Measurements from ENCODE around the gene GRIK5. TPM values are rescaled to one million over a fixed set of nuclear protein-coding genes. Genes with fewer than 3 reads are reported as not detected.

Gene GRIK5
- polyA plus RNA-seq, 1 donor (not counting 4 experiments of a cell fraction or from before 2014, with no cell fraction given) = 0.17 TPM

DNA sequence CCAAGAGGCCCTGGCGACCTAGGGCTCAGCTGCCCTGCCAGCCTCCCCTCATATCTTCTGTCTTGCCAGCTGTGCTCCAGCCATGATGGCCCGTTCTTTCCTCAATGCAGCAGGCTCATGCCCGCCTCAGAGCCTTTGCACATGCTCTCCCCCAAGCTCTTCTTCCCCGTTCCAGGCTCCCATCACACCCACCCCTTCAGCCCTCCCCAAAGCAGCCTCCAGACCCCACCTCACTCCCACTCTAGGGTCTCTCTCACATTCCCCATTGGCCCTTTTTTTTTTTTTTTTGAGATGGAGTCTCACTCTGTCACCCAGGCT is 46.1 kb downstream of the GRIK5 start:
- Histone ChIP-seq H3K4me3 (ENCODE audit: control insufficient read depth in 2 of 3, extremely low read depth in 1 of 3, insufficient read depth in 2 of 3, low read depth in 1 of 3, low read length in 3 of 3) (no peak overlapping the region), H4K20me1 (ENCODE audit: control insufficient read depth, extremely low read depth, insufficient read depth, low read length) (no peaks in the 10 kb centered on the region), H3K4me2 (ENCODE audit: control insufficient read depth, extremely low read depth, insufficient read depth, low read depth, low read length) (no peak overlapping the region), H3K79me2 (ENCODE audit: control insufficient read depth, insufficient read depth, low read length) (no peaks in the 10 kb centered on the region), H3K27ac (ENCODE audit: control insufficient read depth, insufficient read depth, low read length) (no peak overlapping the region), H2AFZ (ENCODE audit: control insufficient read depth, low read length) (no peak overlapping the region), H3K9me1 (ENCODE audit: control insufficient read depth, extremely low read depth, insufficient read depth, low read length) (no peaks in the 10 kb centered on the region), H3K9ac (ENCODE audit: control insufficient read depth, extremely low read depth, insufficient read depth, low read length) (no peak overlapping the region), H3K9me3 (ENCODE audit: control insufficient read depth, low read depth, low read length) (no peaks in the 10 kb centered on the region), H3K36me3 (ENCODE audit: control insufficient read depth in 2 of 2, extremely low read depth in 1 of 2, insufficient read depth in 2 of 2, low read length in 2 of 2) (no peaks in the 10 kb centered on the region), H3K4me1 (ENCODE audit: control insufficient read depth, extremely low read depth, insufficient read depth, low read length) (no peaks in the 10 kb centered on the region), H3K27me3 (ENCODE audit: control insufficient read depth, extremely low read depth, insufficient read depth, low read length) (peaks cover 4% of the 10 kb centered on the region)
- DNase-seq (ENCODE audit: low read depth, low spot score) (no peak), FAIRE-seq (no peak)
- dilution Hi-C loops (cut with MboI; ENCODE audit: extremely low pct_ligation_motif_present, low sequenced_read_pairs) = no loop called here
- TF ChIP-seq, protein P1, sequence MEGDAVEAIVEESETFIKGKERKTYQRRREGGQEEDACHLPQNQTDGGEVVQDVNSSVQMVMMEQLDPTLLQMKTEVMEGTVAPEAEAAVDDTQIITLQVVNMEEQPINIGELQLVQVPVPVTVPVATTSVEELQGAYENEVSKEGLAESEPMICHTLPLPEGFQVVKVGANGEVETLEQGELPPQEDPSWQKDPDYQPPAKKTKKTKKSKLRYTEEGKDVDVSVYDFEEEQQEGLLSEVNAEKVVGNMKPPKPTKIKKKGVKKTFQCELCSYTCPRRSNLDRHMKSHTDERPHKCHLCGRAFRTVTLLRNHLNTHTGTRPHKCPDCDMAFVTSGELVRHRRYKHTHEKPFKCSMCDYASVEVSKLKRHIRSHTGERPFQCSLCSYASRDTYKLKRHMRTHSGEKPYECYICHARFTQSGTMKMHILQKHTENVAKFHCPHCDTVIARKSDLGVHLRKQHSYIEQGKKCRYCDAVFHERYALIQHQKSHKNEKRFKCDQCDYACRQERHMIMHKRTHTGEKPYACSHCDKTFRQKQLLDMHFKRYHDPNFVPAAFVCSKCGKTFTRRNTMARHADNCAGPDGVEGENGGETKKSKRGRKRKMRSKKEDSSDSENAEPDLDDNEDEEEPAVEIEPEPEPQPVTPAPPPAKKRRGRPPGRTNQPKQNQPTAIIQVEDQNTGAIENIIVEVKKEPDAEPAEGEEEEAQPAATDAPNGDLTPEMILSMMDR (optimal IDR thresholded peaks at IDR 0.05 in 1 of 3, IDR thresholded peaks at IDR 0.05 in 1 of 3, conservative IDR thresholded peaks at IDR 0.05 in 1 of 3; ENCODE audit: extremely low read depth in 1 of 3, insufficient read depth in 2 of 3, low read length in 3 of 3) = no peak
- no peak for TF ChIP-seq EZH2 (IDR thresholded peaks at IDR 0.05; ENCODE audit: low read length)

DNA sequence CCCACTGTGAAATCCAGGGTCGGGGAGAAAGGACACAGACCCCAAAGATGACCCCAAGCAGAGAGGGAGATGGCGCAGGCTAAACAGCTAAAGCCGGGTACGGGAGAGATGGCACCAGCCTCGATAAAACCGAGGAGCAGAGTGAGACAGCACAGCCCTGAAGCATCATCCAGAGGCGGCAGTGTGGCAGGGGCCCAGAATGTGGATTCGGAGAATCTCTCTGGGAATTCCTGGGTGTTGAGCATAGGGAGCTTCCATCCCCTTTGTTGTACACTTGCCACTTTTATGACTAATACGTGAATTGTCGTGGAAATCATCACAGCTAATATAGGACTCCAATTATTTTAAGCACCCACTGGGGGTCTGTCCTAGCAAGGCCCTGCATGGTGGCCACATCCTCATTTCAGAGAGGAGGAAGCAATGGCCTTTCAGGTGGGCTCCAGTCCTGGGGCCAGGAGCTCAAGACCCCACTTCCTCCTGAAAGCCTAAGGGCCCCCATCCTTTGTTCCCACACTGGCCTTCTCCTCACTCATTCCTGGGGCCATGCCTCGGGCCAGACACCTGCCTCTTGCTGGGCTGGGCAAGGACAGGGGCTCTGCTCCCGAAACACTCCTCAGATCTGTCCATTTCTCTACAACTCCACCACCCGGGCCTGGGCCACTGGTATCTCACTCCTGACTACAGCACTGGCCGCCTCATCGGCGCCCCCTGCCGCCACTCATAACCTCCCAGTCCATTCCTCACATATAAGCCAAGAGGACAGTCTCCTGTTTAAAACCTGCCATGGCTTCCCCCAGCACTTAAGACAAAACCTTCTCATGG is 46.7 kb downstream of the GRIK5 start:
- TF ChIP-seq, protein P1 (optimal IDR thresholded peaks at IDR 0.05 in 1 of 3, IDR thresholded peaks at IDR 0.05 in 1 of 3, conservative IDR thresholded peaks at IDR 0.05 in 1 of 3; ENCODE audit: extremely low read depth in 1 of 3, insufficient read depth in 2 of 3, low read length in 3 of 3) = peak; percentile 48 to 66 (median 66)
- no peak for TF ChIP-seq EZH2 (IDR thresholded peaks at IDR 0.05; ENCODE audit: low read length)
- FAIRE-seq = no peak
- no peak overlapping the region for H3K27ac ChIP-seq (ENCODE audit: control insufficient read depth, insufficient read depth, low read length)
- peaks cover 4% of the 10 kb centered on the region for H3K27me3 ChIP-seq (ENCODE audit: control insufficient read depth, extremely low read depth, insufficient read depth, low read length)
- no peak overlapping the region for H3K4me2 ChIP-seq (ENCODE audit: control insufficient read depth, extremely low read depth, insufficient read depth, low read depth, low read length)
- H3K9ac ChIP-seq (ENCODE audit: control insufficient read depth, extremely low read depth, insufficient read depth, low read length) = no peak overlapping the region
- H3K9me1 ChIP-seq (ENCODE audit: control insufficient read depth, extremely low read depth, insufficient read depth, low read length) = no peaks in the 10 kb centered on the region
- no peaks in the 10 kb centered on the region for H3K79me2 ChIP-seq (ENCODE audit: control insufficient read depth, insufficient read depth, low read length)
- no peak overlapping the region for H2AFZ ChIP-seq (ENCODE audit: control insufficient read depth, low read length)
- H3K4me1 ChIP-seq (ENCODE audit: control insufficient read depth, extremely low read depth, insufficient read depth, low read length) = no peaks in the 10 kb centered on the region
- H3K9me3 ChIP-seq (ENCODE audit: control insufficient read depth, low read depth, low read length) = no peaks in the 10 kb centered on the region
- no peaks in the 10 kb centered on the region for H4K20me1 ChIP-seq (ENCODE audit: control insufficient read depth, extremely low read depth, insufficient read depth, low read length)
- DNase-seq (ENCODE audit: low read depth, low spot score) = no peak
- H3K4me3 ChIP-seq (ENCODE audit: control insufficient read depth in 2 of 3, extremely low read depth in 1 of 3, insufficient read depth in 2 of 3, low read depth in 1 of 3, low read length in 3 of 3) = no peak overlapping the region
- dilution Hi-C loops (cut with MboI; ENCODE audit: extremely low pct_ligation_motif_present, low sequenced_read_pairs) = no loop called here
- H3K36me3 ChIP-seq (ENCODE audit: control insufficient read depth in 2 of 2, extremely low read depth in 1 of 2, insufficient read depth in 2 of 2, low read length in 2 of 2) = no peaks in the 10 kb centered on the region
